ENCODE measurements around the gene RAB30.

Gene RAB30

GRCh38 chr11:82994604-82995230, 77.0 kb downstream of the RAB30 start:
- H3K27me3 ChIP-seq (ENCODE audit: control insufficient read depth in 5 of 5, insufficient read depth in 4 of 5, low read length in 5 of 5), result no peaks in the 10 kb centered on the region
- no peak overlapping the region for H3K27ac ChIP-seq (ENCODE audit: low read depth, low read length)
- H3K36me3 ChIP-seq (ENCODE audit: control insufficient read depth in 5 of 5, insufficient read depth in 5 of 5, low read length in 5 of 5), result peaks cover 7 to 24% (median 10%) of the 10 kb centered on the region in 5 donors
- peaks cover 0 to 41% (median 30%) of the 10 kb centered on the region in 5 donors for H3K4me1 ChIP-seq (ENCODE audit: control insufficient read depth in 5 of 5, insufficient read depth in 5 of 5, low read length in 5 of 5)
- H3K9ac ChIP-seq (ENCODE audit: low read length in 5 of 5), result no peak overlapping the region
- no peaks in the 10 kb centered on the region for H3K9me3 ChIP-seq (ENCODE audit: control insufficient read depth in 5 of 5, low read length in 5 of 5)
- H3K4me3 ChIP-seq (ENCODE audit: low read depth in 1 of 5, low read length in 5 of 5), result no peak overlapping the region

- H3K36me3 ChIP-seq (ENCODE audit: control insufficient read depth in 5 of 5, insufficient read depth in 5 of 5, low read length in 5 of 5), result peaks cover 10 to 28% (median 14%) of the 10 kb centered on the region in 5 donors
- H3K4me3 ChIP-seq (ENCODE audit: low read depth in 1 of 5, low read length in 5 of 5), result no peak overlapping the region
- H3K4me1 ChIP-seq (ENCODE audit: control insufficient read depth in 5 of 5, insufficient read depth in 5 of 5, low read length in 5 of 5), result peaks cover 0 to 35% (median 27%) of the 10 kb centered on the region in 5 donors
- no peaks in the 10 kb centered on the region for H3K9me3 ChIP-seq (ENCODE audit: control insufficient read depth in 5 of 5, low read length in 5 of 5)
- no peak overlapping the region for H3K27ac ChIP-seq (ENCODE audit: low read depth, low read length)
- H3K27me3 ChIP-seq (ENCODE audit: control insufficient read depth in 5 of 5, insufficient read depth in 4 of 5, low read length in 5 of 5), result no peaks in the 10 kb centered on the region
- H3K9ac ChIP-seq (ENCODE audit: low read length in 5 of 5), result no peak overlapping the region
These were observed 79.5 kb downstream of the RAB30 start for GRCh38 chr11:82992223-82992622.

GRCh38 chr11:82989628-82990404, 81.9 kb downstream of the RAB30 start:
- Histone ChIP-seq H3K9me3 (ENCODE audit: control insufficient read depth in 5 of 5, low read length in 5 of 5) (no peaks in the 10 kb centered on the region), H3K9ac (ENCODE audit: low read length in 5 of 5) (no peak overlapping the region), H3K4me3 (ENCODE audit: low read depth in 1 of 5, low read length in 5 of 5) (no peak overlapping the region), H3K36me3 (ENCODE audit: control insufficient read depth in 5 of 5, insufficient read depth in 5 of 5, low read length in 5 of 5) (peaks cover 16 to 44% (median 25%) of the 10 kb centered on the region in 5 donors), H3K27me3 (ENCODE audit: control insufficient read depth in 5 of 5, insufficient read depth in 4 of 5, low read length in 5 of 5) (no peaks in the 10 kb centered on the region), H3K27ac (ENCODE audit: low read depth, low read length) (no peak overlapping the region), H3K4me1 (ENCODE audit: control insufficient read depth in 5 of 5, insufficient read depth in 5 of 5, low read length in 5 of 5) (peaks cover 0 to 19% (median 12%) of the 10 kb centered on the region in 5 donors)

GRCh38 chr11:82988936-82989627, 82.6 kb downstream of the RAB30 start:
- Histone ChIP-seq H3K9me3 (ENCODE audit: control insufficient read depth in 5 of 5, low read length in 5 of 5) (no peaks in the 10 kb centered on the region), H3K36me3 (ENCODE audit: control insufficient read depth in 5 of 5, insufficient read depth in 5 of 5, low read length in 5 of 5) (peaks cover 21 to 51% (median 32%) of the 10 kb centered on the region in 5 donors), H3K4me1 (ENCODE audit: control insufficient read depth in 5 of 5, insufficient read depth in 5 of 5, low read length in 5 of 5) (peaks cover 0 to 13% (median 8%) of the 10 kb centered on the region in 5 donors), H3K27me3 (ENCODE audit: control insufficient read depth in 5 of 5, insufficient read depth in 4 of 5, low read length in 5 of 5) (no peaks in the 10 kb centered on the region), H3K9ac (ENCODE audit: low read length in 5 of 5) (no peak overlapping the region), H3K4me3 (ENCODE audit: low read depth in 1 of 5, low read length in 5 of 5) (no peak overlapping the region), H3K27ac (ENCODE audit: low read depth, low read length) (no peak overlapping the region)

GRCh38 chr11:82987997-82988396, 83.7 kb downstream of the RAB30 start:
- Histone ChIP-seq H3K27me3 (ENCODE audit: control insufficient read depth in 5 of 5, insufficient read depth in 4 of 5, low read length in 5 of 5) (no peaks in the 10 kb centered on the region), H3K36me3 (ENCODE audit: control insufficient read depth in 5 of 5, insufficient read depth in 5 of 5, low read length in 5 of 5) (peaks cover 17 to 48% (median 31%) of the 10 kb centered on the region in 5 donors), H3K27ac (ENCODE audit: low read depth, low read length) (no peak overlapping the region), H3K4me1 (ENCODE audit: control insufficient read depth in 5 of 5, insufficient read depth in 5 of 5, low read length in 5 of 5) (peaks cover 0 to 13% (median 8%) of the 10 kb centered on the region in 5 donors), H3K4me3 (ENCODE audit: low read depth in 1 of 5, low read length in 5 of 5) (no peak overlapping the region), H3K9me3 (ENCODE audit: control insufficient read depth in 5 of 5, low read length in 5 of 5) (no peaks in the 10 kb centered on the region), H3K9ac (ENCODE audit: low read length in 5 of 5) (no peak overlapping the region)

GRCh38 chr11:82986446-82986845, 85.3 kb downstream of the RAB30 start:
- no peak overlapping the region for H3K9ac ChIP-seq (ENCODE audit: low read length in 5 of 5)
- H3K27me3 ChIP-seq (ENCODE audit: control insufficient read depth in 5 of 5, insufficient read depth in 4 of 5, low read length in 5 of 5), result no peaks in the 10 kb centered on the region
- H3K36me3 ChIP-seq (ENCODE audit: control insufficient read depth in 5 of 5, insufficient read depth in 5 of 5, low read length in 5 of 5), result peaks cover 24 to 48% (median 33%) of the 10 kb centered on the region in 5 donors
- H3K27ac ChIP-seq (ENCODE audit: low read depth, low read length), result no peak overlapping the region
- H3K4me3 ChIP-seq (ENCODE audit: low read depth in 1 of 5, low read length in 5 of 5), result no peak overlapping the region
- no peaks in the 10 kb centered on the region for H3K9me3 ChIP-seq (ENCODE audit: control insufficient read depth in 5 of 5, low read length in 5 of 5)
- H3K4me1 ChIP-seq (ENCODE audit: control insufficient read depth in 5 of 5, insufficient read depth in 5 of 5, low read length in 5 of 5), result peaks cover 0 to 9% (median 7%) of the 10 kb centered on the region in 5 donors

GRCh38 chr11:82981852-82982251, 89.8 kb downstream of the RAB30 start:
- peaks cover 25 to 41% (median 30%) of the 10 kb centered on the region in 5 donors for H3K36me3 ChIP-seq (ENCODE audit: control insufficient read depth in 5 of 5, insufficient read depth in 5 of 5, low read length in 5 of 5)

GRCh38 chr11:82980947-82981346, 90.8 kb downstream of the RAB30 start:
- Histone ChIP-seq H3K27ac (ENCODE audit: low read depth, low read length) (no peak overlapping the region), H3K36me3 (ENCODE audit: control insufficient read depth in 5 of 5, insufficient read depth in 5 of 5, low read length in 5 of 5) (peaks cover 21 to 36% (median 23%) of the 10 kb centered on the region in 5 donors), H3K4me1 (ENCODE audit: control insufficient read depth in 5 of 5, insufficient read depth in 5 of 5, low read length in 5 of 5) (peaks cover 0 to 5% (median 3%) of the 10 kb centered on the region in 5 donors), H3K4me3 (ENCODE audit: low read depth in 1 of 5, low read length in 5 of 5) (no peak overlapping the region), H3K27me3 (ENCODE audit: control insufficient read depth in 5 of 5, insufficient read depth in 4 of 5, low read length in 5 of 5) (no peaks in the 10 kb centered on the region), H3K9me3 (ENCODE audit: control insufficient read depth in 5 of 5, low read length in 5 of 5) (no peaks in the 10 kb centered on the region), H3K9ac (ENCODE audit: low read length in 5 of 5) (no peak overlapping the region)

More at GRCh38 chr11:82981852-82982251, 89.8 kb downstream of the RAB30 start:
- peaks cover 0 to 5% (median 3%) of the 10 kb centered on the region in 5 donors for H3K4me1 ChIP-seq (ENCODE audit: control insufficient read depth in 5 of 5, insufficient read depth in 5 of 5, low read length in 5 of 5)
- H3K9ac ChIP-seq (ENCODE audit: low read length in 5 of 5), result no peak overlapping the region
- H3K27me3 ChIP-seq (ENCODE audit: control insufficient read depth in 5 of 5, insufficient read depth in 4 of 5, low read length in 5 of 5), result no peaks in the 10 kb centered on the region
- no peak overlapping the region for H3K4me3 ChIP-seq (ENCODE audit: low read depth in 1 of 5, low read length in 5 of 5)
- no peak overlapping the region for H3K27ac ChIP-seq (ENCODE audit: low read depth, low read length)
- H3K9me3 ChIP-seq (ENCODE audit: control insufficient read depth in 5 of 5, low read length in 5 of 5), result no peaks in the 10 kb centered on the region

- H3K4me1 ChIP-seq (ENCODE audit: control insufficient read depth in 5 of 5, insufficient read depth in 5 of 5, low read length in 5 of 5), result peaks cover 0 to 5% (median 3%) of the 10 kb centered on the region in 5 donors
- no peaks in the 10 kb centered on the region for H3K27me3 ChIP-seq (ENCODE audit: control insufficient read depth in 5 of 5, insufficient read depth in 4 of 5, low read length in 5 of 5)
- H3K4me3 ChIP-seq (ENCODE audit: low read depth in 1 of 5, low read length in 5 of 5), result no peak overlapping the region
- H3K27ac ChIP-seq (ENCODE audit: low read depth, low read length), result no peak overlapping the region
- H3K9me3 ChIP-seq (ENCODE audit: control insufficient read depth in 5 of 5, low read length in 5 of 5), result no peaks in the 10 kb centered on the region
- peaks cover 18 to 30% (median 21%) of the 10 kb centered on the region in 5 donors for H3K36me3 ChIP-seq (ENCODE audit: control insufficient read depth in 5 of 5, insufficient read depth in 5 of 5, low read length in 5 of 5)
- no peak overlapping the region for H3K9ac ChIP-seq (ENCODE audit: low read length in 5 of 5)
These were observed 91.4 kb downstream of the RAB30 start for GRCh38 chr11:82980292-82980691.
